GM12878 (cell line): ENCODE results near the gene TAX1BP1. TPM values are rescaled to one million over a fixed set of nuclear protein-coding genes. Genes with fewer than 3 reads are reported as not detected.

Source experiments
- ATAC-seq: fragments of 200-7000 bp; cut with Tn5 transposase; 3 replicates; pipeline ENCODE4 v1.9.1; 2020; ENCODE audit warnings: mild to moderate bottlenecking, moderate library complexity
- BruUV-seq: library from RNA; stranded (reverse); fragments of 400-500 nt; replicated peaks from 2 replicates; lab custom pipeline; 2021; lab: Mats Ljungman, UMichigan
- CTCF ChIA-PET: fragments of 300-600 bp; sonication (Branson Sonifier 250); formaldehyde crosslinking; extraction: SDS; loops from one replicate; lab custom pipeline; 2021; ENCODE audit warnings: inconsistent platforms; lab: Yijun Ruan, JAX
- POLR2A ChIA-PET: fragments of 350-600 bp; formaldehyde crosslinking; extraction: SDS; loops from one replicate; lab custom pipeline; 2021; ENCODE audit warnings: inconsistent platforms; lab: Charles Lee
- RAD21 ChIA-PET: fragments of 300-600 bp; sonication (Branson Sonifier 250); formaldehyde crosslinking; loops from one replicate; lab custom pipeline; 2023; ENCODE audit warnings: antibody characterized with exemption; ENCODE audit not compliant: unreplicated experiment; lab: Charles Lee
- SMC1A ChIA-PET: fragments of 300-600 bp; sonication (Branson Sonifier 250); formaldehyde crosslinking; loops from one replicate; lab custom pipeline; 2023; ENCODE audit not compliant: unreplicated experiment, uncharacterized antibody; lab: Charles Lee
- DNase-seq: peaks from one replicate; pipeline ENCODE4 v3.0.0-alpha.2; 2011; ENCODE audit warnings: low read depth, low spot score
- FAIRE-seq: peaks from 3 replicates; lab custom pipeline; 2011; peaks lifted over from hg19 to GRCh38; lab: Jason Lieb, UNC
- H2AFZ ChIP-seq: 2 replicates; pipeline ENCODE4 v1.6.0; 2011; ENCODE audit warnings: low read depth, low read length, control low read depth; ENCODE audit not compliant: control insufficient read depth
- H3K27ac ChIP-seq: 2 replicates; pipeline ENCODE4 v1.5.1; 2011; ENCODE audit warnings: control low read depth; ENCODE audit not compliant: control insufficient read depth, insufficient read depth
- H3K27me3 ChIP-seq, 2 experiments: replicated peaks in 1 of 2; 2 replicates each; pipeline versions ENCODE4 v1.6.0 to v1.6.1; 2011; ENCODE audit warnings: low read length in 1 of 2; ENCODE audit not compliant: control insufficient read depth in 2 of 2, insufficient read depth in 2 of 2
- H3K36me3 ChIP-seq, 2 experiments: 2 replicates each; pipeline ENCODE4 v1.5.1; 2011; ENCODE audit warnings: low read length in 1 of 2; ENCODE audit not compliant: control insufficient read depth in 2 of 2, insufficient read depth in 2 of 2
- H3K4me1 ChIP-seq: 2 replicates; pipeline ENCODE4 v1.6.1; 2011; ENCODE audit warnings: mild to moderate bottlenecking, low read length, moderate library complexity, mixed read lengths; ENCODE audit not compliant: control insufficient read depth, insufficient read depth
- H3K4me2 ChIP-seq: 2 replicates; pipeline ENCODE4 v1.6.0; 2011; ENCODE audit warnings: control low read depth; ENCODE audit not compliant: control insufficient read depth, insufficient read depth
- H3K4me3 ChIP-seq: fragments of 200-600 bp; sonication (generic); 2 replicates; pipeline ENCODE4 v1.5.1; 2016
- H3K79me2 ChIP-seq: 2 replicates; pipeline ENCODE4 v1.6.0; 2011; ENCODE audit warnings: low read length; ENCODE audit not compliant: control insufficient read depth, insufficient read depth
- H3K9ac ChIP-seq: 2 replicates; pipeline ENCODE4 v1.8.0; 2011; ENCODE audit warnings: low read length, control low read depth, mixed read lengths; ENCODE audit not compliant: control insufficient read depth, insufficient read depth
- H3K9me3 ChIP-seq: replicated peaks from 3 replicates; pipeline ENCODE4 v1.5.1; 2011; ENCODE audit warnings: mild to moderate bottlenecking, low read length; ENCODE audit not compliant: control insufficient read depth, insufficient read depth
- H4K20me1 ChIP-seq: 2 replicates; pipeline ENCODE4 v1.6.0; 2011; ENCODE audit not compliant: control insufficient read depth, insufficient read depth
- BMI1 ChIP-seq: fragments of 450-650 bp; IDR thresholded peaks from 2 replicates; pipeline ENCODE4 v1.6.1; 2016; ENCODE audit warnings: mild to moderate bottlenecking, moderate library complexity, borderline replicate concordance
- CHD4 ChIP-seq: fragments of 200-600 bp; sonication (generic); IDR thresholded peaks from 2 replicates; pipeline ENCODE4 v1.6.1; 2016; ENCODE audit warnings: mild to moderate bottlenecking
- CREB1 ChIP-seq: IDR thresholded peaks from 2 replicates; pipeline ENCODE4 v1.6.1; 2012; ENCODE audit warnings: low read depth, mild to moderate bottlenecking, inconsistent platforms
- DPF2 ChIP-seq: fragments of 450-650 bp; IDR thresholded peaks from 2 replicates; pipeline ENCODE4 v1.6.1; 2017; ENCODE audit warnings: mild to moderate bottlenecking
- HDGF ChIP-seq: fragments of 450-650 bp; IDR thresholded peaks from 2 replicates; pipeline ENCODE4 v1.6.1; 2016; ENCODE audit warnings: antibody characterized with exemption
- NR2C2 ChIP-seq: IDR thresholded peaks from 2 replicates; pipeline ENCODE4 v1.6.1; 2011; ENCODE audit warnings: borderline replicate concordance, low read depth; ENCODE audit not compliant: control insufficient read depth, insufficient read length
- NR2F1 ChIP-seq: fragments of 450-650 bp; conservative IDR thresholded peaks from 2 replicates; pipeline ENCODE4 v1.6.1; 2017; ENCODE audit warnings: mild to moderate bottlenecking
- PAX8 ChIP-seq: fragments of 450-650 bp; IDR thresholded peaks from 2 replicates; pipeline ENCODE4 v1.6.1; 2017; ENCODE audit warnings: mild to moderate bottlenecking, moderate library complexity
- PML ChIP-seq: IDR thresholded peaks from 2 replicates; pipeline ENCODE4 v1.6.1; 2012; ENCODE audit warnings: low read length, inconsistent platforms
- RUNX3 ChIP-seq: IDR thresholded peaks from 2 replicates; pipeline ENCODE4 v1.6.1; 2012; ENCODE audit warnings: low read length, inconsistent platforms
- SPI1 ChIP-seq: IDR thresholded peaks from 2 replicates; pipeline ENCODE4 v1.6.1; 2011; ENCODE audit warnings: low read depth, mild to moderate bottlenecking, low read length, moderate library complexity, borderline replicate concordance; ENCODE audit not compliant: insufficient read depth
- SRF ChIP-seq, 2 experiments: IDR thresholded peaks; 2 replicates each; pipeline ENCODE4 v1.6.1; 2011; ENCODE audit warnings: low read depth in 2 of 2, low read length in 2 of 2, mild to moderate bottlenecking in 1 of 2, moderate library complexity in 1 of 2
- STAT3 ChIP-seq: IDR thresholded peaks from 2 replicates; pipeline ENCODE4 v1.6.1; 2011; ENCODE audit warnings: low read depth, low read length, improper control_type of control experiment
- TCF3 ChIP-seq: IDR thresholded peaks from 2 replicates; pipeline ENCODE4 v1.6.1; 2012; ENCODE audit warnings: low read depth, mild to moderate bottlenecking, low read length, borderline replicate concordance; ENCODE audit not compliant: insufficient read depth
- ZNF24 ChIP-seq: fragments of 450-650 bp; IDR thresholded peaks from 2 replicates; pipeline ENCODE4 v1.6.1; 2017; ENCODE audit warnings: antibody characterized with exemption, mild to moderate bottlenecking
- ZSCAN29 ChIP-seq: fragments of 450-650 bp; IDR thresholded peaks from 2 replicates; pipeline ENCODE4 v1.6.1; 2017; ENCODE audit warnings: mild to moderate bottlenecking, moderate library complexity
- WGBS: methylation state at CpG from one replicate; pipeline ENCODE4 v1.1.6; 2016; ENCODE audit warnings: low lambda C conversion rate; ENCODE audit not compliant: insufficient replicate concordance, insufficient coverage; ENCODE audit errors: missing lambda C conversion rate; 5-methylcytosine and 5-hydroxymethylcytosine counted together
- in situ Hi-C: fragments of 300-500 bp; cut with MboI; formaldehyde crosslinking; loops from 9 replicates; pipeline ENCODE4 v1.14.3; 2018; ENCODE audit warnings: mixed read lengths
- intact Hi-C: fragments of 100-400 bp; cut with micrococcal nuclease; formaldehyde crosslinking; loops from one replicate; pipeline ENCODE4 v1.14.2; 2022; ENCODE audit not compliant: unreplicated experiment
- polyA plus RNA-seq, 11 experiments: library from polyadenylated mRNA; depleted of rRNA in 4 of 11; unstranded in 6 of 11; stranded (reverse) in 5 of 11; fragments of >200 nt; fragmentation: Nextera tagmentation in 4 of 11; fragmentation: Illumina TruSeq in 1 of 11; extraction: Ambion mirVana in 4 of 11; extraction: Trizol in 1 of 11; gene quantifications; 1 replicate in 1 of 11; 2 replicates in 10 of 11; pipeline versions ENCODE4 v1.2.1 to v1.2.3, GENCODE V29; 2011 to 2016; ENCODE audit warnings: inconsistent platforms in 2 of 11, missing spikeins in 2 of 11, low read depth in 1 of 11
- total RNA-seq, 4 experiments: library from RNA; depleted of rRNA in 3 of 4; stranded (reverse); fragments of >200 nt in 3 of 4; fragmentation: Illumina TruSeq in 1 of 4; extraction: Trizol in 1 of 4; gene quantifications; 2 replicates each; pipeline versions ENCODE4 v1.2.1 to v1.2.3, GENCODE V29; 2013 to 2021
- TF ChIP-seq, protein P1 (sequence below): fragments of 450-650 bp; IDR thresholded peaks from 2 replicates; pipeline ENCODE4 v1.6.1; 2018; ENCODE audit warnings: mild to moderate bottlenecking, low read depth, moderate library complexity; ENCODE audit not compliant: partially characterized antibody
- TF ChIP-seq, protein P2 (sequence below): IDR thresholded peaks from 2 replicates; pipeline ENCODE4 v1.6.1; 2012; ENCODE audit warnings: low read length, inconsistent platforms

Gene TAX1BP1
- total and polyA plus RNA-seq, 10 of the 15 experiments (the other 5 are each of a cell fraction or from before 2014, with no cell fraction given): 30.8 to 105 (median 52.0) TPM

DNA sequence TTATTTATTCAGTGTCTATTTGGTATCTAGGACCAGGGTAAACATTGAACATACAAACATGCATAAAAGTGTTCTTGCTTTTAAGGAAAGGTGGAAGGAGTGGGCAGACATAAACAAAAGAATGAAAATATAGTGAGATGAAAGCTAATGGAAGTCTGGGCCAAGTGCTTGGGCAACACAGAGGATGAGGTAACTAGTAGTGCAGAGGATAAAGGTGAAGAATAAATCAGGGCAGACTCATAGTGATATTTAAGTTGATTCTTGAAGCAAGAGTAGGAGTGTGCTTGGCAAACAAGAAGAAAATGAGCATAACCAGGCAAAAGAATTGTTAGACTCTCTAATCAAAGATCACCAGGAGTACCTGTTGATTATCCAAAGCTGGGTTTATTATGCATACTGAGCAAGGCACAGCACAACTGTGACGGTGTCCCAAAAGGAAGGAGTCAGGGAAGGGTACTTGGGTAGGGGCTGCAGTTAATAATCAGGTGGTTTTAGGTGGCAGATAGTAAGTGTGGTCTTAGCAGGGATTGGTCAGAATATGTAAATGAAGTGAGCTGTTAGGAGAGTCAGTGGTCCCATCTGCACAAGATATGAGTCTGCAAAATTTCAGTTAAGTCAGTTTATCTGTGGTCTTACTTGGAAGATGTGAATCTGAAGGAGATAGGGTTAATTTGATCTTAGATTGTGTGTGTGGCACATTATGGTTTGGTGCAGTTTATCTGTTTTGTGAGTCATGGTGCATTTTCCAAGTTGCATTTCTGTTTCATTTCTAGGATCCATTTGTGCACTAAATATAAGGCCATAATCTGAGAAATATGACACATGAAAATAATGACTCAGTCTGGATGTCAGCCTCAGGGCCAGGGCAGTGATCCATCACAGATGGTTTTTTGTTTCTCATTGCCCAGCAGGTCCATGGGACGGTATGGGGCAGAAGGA, 30.6 kb upstream of the TAX1BP1 start:
- intact Hi-C loops (no loop called here), in situ Hi-C loops (no loop called here)
- Histone ChIP-seq H3K4me2 (no peak overlapping the region), H3K9me3 (no peaks in the 10 kb centered on the region; the same call in 2 of the 3 replicates), H3K27me3 (no peaks in the 10 kb centered on the region), H3K27ac (no peak overlapping the region), H3K4me3 (no peak overlapping the region), H3K79me2 (no peaks in the 10 kb centered on the region), H3K4me1 (no peaks in the 10 kb centered on the region), H3K36me3 (no peaks in the 10 kb centered on the region), H3K9ac (no peak overlapping the region), H2AFZ (no peak overlapping the region), H4K20me1 (no peaks in the 10 kb centered on the region)
- 0% methylated on average over 2 of the region's 2 CpGs for WGBS
- ChIA-PET POLR2A (interaction anchor here (0.6 kb wide), 1 partner anchor 10 kb away, joined by 3 read pairs; no protein-coding TSS in a partner anchor), CTCF (interaction anchor here (1.0 kb wide), 1 partner anchor 65 kb away, joined by 3 read pairs; no protein-coding TSS in a partner anchor), SMC1A (no interaction called here), RAD21 (interaction anchor here (0.9 kb wide), 1 partner anchor 36 kb away, joined by 3 read pairs; no protein-coding TSS in a partner anchor)
- DNase-seq (no peak), FAIRE-seq (no peak), ATAC-seq (no peak)
- TF ChIP-seq STAT3 (no peak), DPF2 (no peak), ZNF24 (no peak), TCF3 (no peak), PAX8 (no peak), SPI1 (no peak), NR2C2 (no peak), SRF (IDR thresholded peaks at IDR 0.05; ENCODE audit: low read depth in 2 of 2, low read length in 2 of 2) (no peak), ZSCAN29 (no peak), BMI1 (no peak), CREB1 (no peak), CHD4 (no peak), RUNX3 (no peak), PML (no peak), HDGF (no peak), NR2F1 (no peak)
- TF ChIP-seq, protein P1, sequence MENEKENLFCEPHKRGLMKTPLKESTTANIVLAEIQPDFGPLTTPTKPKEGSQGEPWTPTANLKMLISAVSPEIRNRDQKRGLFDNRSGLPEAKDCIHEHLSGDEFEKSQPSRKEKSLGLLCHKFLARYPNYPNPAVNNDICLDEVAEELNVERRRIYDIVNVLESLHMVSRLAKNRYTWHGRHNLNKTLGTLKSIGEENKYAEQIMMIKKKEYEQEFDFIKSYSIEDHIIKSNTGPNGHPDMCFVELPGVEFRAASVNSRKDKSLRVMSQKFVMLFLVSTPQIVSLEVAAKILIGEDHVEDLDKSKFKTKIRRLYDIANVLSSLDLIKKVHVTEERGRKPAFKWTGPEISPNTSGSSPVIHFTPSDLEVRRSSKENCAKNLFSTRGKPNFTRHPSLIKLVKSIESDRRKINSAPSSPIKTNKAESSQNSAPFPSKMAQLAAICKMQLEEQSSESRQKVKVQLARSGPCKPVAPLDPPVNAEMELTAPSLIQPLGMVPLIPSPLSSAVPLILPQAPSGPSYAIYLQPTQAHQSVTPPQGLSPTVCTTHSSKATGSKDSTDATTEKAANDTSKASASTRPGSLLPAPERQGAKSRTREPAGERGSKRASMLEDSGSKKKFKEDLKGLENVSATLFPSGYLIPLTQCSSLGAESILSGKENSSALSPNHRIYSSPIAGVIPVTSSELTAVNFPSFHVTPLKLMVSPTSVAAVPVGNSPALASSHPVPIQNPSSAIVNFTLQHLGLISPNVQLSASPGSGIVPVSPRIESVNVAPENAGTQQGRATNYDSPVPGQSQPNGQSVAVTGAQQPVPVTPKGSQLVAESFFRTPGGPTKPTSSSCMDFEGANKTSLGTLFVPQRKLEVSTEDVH: no peak
- TF ChIP-seq, protein P2, sequence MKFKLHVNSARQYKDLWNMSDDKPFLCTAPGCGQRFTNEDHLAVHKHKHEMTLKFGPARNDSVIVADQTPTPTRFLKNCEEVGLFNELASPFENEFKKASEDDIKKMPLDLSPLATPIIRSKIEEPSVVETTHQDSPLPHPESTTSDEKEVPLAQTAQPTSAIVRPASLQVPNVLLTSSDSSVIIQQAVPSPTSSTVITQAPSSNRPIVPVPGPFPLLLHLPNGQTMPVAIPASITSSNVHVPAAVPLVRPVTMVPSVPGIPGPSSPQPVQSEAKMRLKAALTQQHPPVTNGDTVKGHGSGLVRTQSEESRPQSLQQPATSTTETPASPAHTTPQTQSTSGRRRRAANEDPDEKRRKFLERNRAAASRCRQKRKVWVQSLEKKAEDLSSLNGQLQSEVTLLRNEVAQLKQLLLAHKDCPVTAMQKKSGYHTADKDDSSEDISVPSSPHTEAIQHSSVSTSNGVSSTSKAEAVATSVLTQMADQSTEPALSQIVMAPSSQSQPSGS: no peak
- no TSS peak for BruUV-seq
